ENCODE results near the gene PKNOX2. TPM values are rescaled to one million over a fixed set of nuclear protein-coding genes. Genes with fewer than 3 reads are reported as not detected.

PKNOX2 gene
- total RNA-seq, 1 experiment from 2014 or later, result not detected

- Histone ChIP-seq H3K36me3 (ENCODE audit: control insufficient read depth, insufficient read depth, low read length) (no peaks in the 10 kb centered on the region), H3K27me3 (replicated peaks; ENCODE audit: control insufficient read depth, insufficient read depth, low read length) (peaks cover 2% of the 10 kb centered on the region), H3K4me3 (ENCODE audit: low read depth, low read length) (no peak overlapping the region), H3K9me3 (no peaks in the 10 kb centered on the region), H3K4me1 (0 out of 2 replicates have a peak, but pooled peaks cover 3% of the 10 kb centered on the region)
- POLR2A ChIA-PET, result no interaction called here
- no TSS peak for BruUV-seq (replicated peaks)
- CTCF ChIA-PET, result no interaction called here
- H3K4me1 Mint-ChIP-seq (ENCODE audit: low read depth, unreplicated experiment), result peaks cover 7% of the 10 kb centered on the region
- no peak for TF ChIP-seq CTCF (IDR thresholded peaks at IDR 0.05; ENCODE audit: insufficient read depth in 1 of 2, low read depth in 1 of 2, low read length in 1 of 2, severe bottlenecking in 1 of 2, unreplicated experiment in 1 of 2)
- H3K27ac Mint-ChIP-seq (ENCODE audit: unreplicated experiment), result no peak overlapping the region
- no peaks in the 10 kb centered on the region for H3K9me3 Mint-ChIP-seq (ENCODE audit: unreplicated experiment)
- intact Hi-C loops (cut with micrococcal nuclease; ENCODE audit: unreplicated experiment), result no loop called here
- DNase-seq, result peak in 1 of 2 experiments; percentile 14
- H3K4me3 Mint-ChIP-seq (ENCODE audit: unreplicated experiment), result no peak overlapping the region
- no peaks in the 10 kb centered on the region for H3K36me3 Mint-ChIP-seq (ENCODE audit: insufficient read depth, unreplicated experiment)
- H3K27me3 Mint-ChIP-seq (ENCODE audit: insufficient read depth, unreplicated experiment), result peaks cover 26% of the 10 kb centered on the region
These were observed 278.4 kb downstream of the PKNOX2 start for GRCh38 chr11:125442946-125443345.

- POLR2A ChIA-PET, result no interaction called here
These were observed 279.3 kb downstream of the PKNOX2 start for GRCh38 chr11:125443767-125444311.

GRCh38 chr11:125445731-125446130, 281.2 kb downstream of the PKNOX2 start:
- no peaks in the 10 kb centered on the region for H3K9me3 Mint-ChIP-seq (ENCODE audit: unreplicated experiment)
- peaks cover 10% of the 10 kb centered on the region for H3K27me3 Mint-ChIP-seq (ENCODE audit: insufficient read depth, unreplicated experiment)
- Histone ChIP-seq H3K27me3 (replicated peaks; ENCODE audit: control insufficient read depth, insufficient read depth, low read length) (peaks cover 2% of the 10 kb centered on the region), H3K4me1 (0 out of 2 replicates have a peak, but pooled peaks cover 3% of the 10 kb centered on the region), H3K4me3 (ENCODE audit: low read depth, low read length) (no peak overlapping the region), H3K9me3 (no peaks in the 10 kb centered on the region; the same call in 1 of the 2 replicates), H3K36me3 (ENCODE audit: control insufficient read depth, insufficient read depth, low read length) (no peaks in the 10 kb centered on the region)
- no peaks in the 10 kb centered on the region for H3K36me3 Mint-ChIP-seq (ENCODE audit: insufficient read depth, unreplicated experiment)
- H3K4me3 Mint-ChIP-seq (ENCODE audit: unreplicated experiment), result no peak overlapping the region
- TF ChIP-seq CTCF (IDR thresholded peaks at IDR 0.05; ENCODE audit: insufficient read depth in 1 of 2, low read depth in 1 of 2, low read length in 1 of 2, severe bottlenecking in 1 of 2, unreplicated experiment in 1 of 2), result no peak
- POLR2A ChIA-PET, result interaction anchor here (0.5 kb wide), 1 partner anchor 186 kb away, joined by 5 read pairs; no protein-coding TSS in a partner anchor
- CTCF ChIA-PET, result interaction anchor here (0.5 to 1.0 kb wide), 2 partner anchors 8 to 609 kb away, joined by 3 to 4 read pairs; no protein-coding TSS in a partner anchor
- intact Hi-C loops (cut with micrococcal nuclease; ENCODE audit: unreplicated experiment), result no loop called here
- H3K27ac Mint-ChIP-seq (ENCODE audit: unreplicated experiment), result no peak overlapping the region
- H3K4me1 Mint-ChIP-seq (ENCODE audit: low read depth, unreplicated experiment), result peaks cover 7% of the 10 kb centered on the region
- BruUV-seq (replicated peaks), result no TSS peak
- peak in 1 of 2 experiments; percentile 31 for DNase-seq

More at GRCh38 chr11:125443767-125444311, 279.3 kb downstream of the PKNOX2 start:
- Mint-ChIP-seq H3K9me3 (ENCODE audit: unreplicated experiment) (no peaks in the 10 kb centered on the region), H3K4me3 (ENCODE audit: unreplicated experiment) (no peak overlapping the region), H3K4me1 (ENCODE audit: low read depth, unreplicated experiment) (peaks cover 7% of the 10 kb centered on the region), H3K27ac (ENCODE audit: unreplicated experiment) (no peak overlapping the region), H3K36me3 (ENCODE audit: insufficient read depth, unreplicated experiment) (no peaks in the 10 kb centered on the region), H3K27me3 (ENCODE audit: insufficient read depth, unreplicated experiment) (peaks cover 20% of the 10 kb centered on the region)
- Histone ChIP-seq H3K9me3 (no peaks in the 10 kb centered on the region), H3K4me1 (0 out of 2 replicates have a peak, but pooled peaks cover 3% of the 10 kb centered on the region), H3K4me3 (ENCODE audit: low read depth, low read length) (no peak overlapping the region), H3K36me3 (ENCODE audit: control insufficient read depth, insufficient read depth, low read length) (no peaks in the 10 kb centered on the region), H3K27me3 (replicated peaks; ENCODE audit: control insufficient read depth, insufficient read depth, low read length) (peaks cover 2% of the 10 kb centered on the region)
- intact Hi-C loops (cut with micrococcal nuclease; ENCODE audit: unreplicated experiment), result no loop called here
- TF ChIP-seq CTCF (IDR thresholded peaks at IDR 0.05; ENCODE audit: insufficient read depth in 1 of 2, low read depth in 1 of 2, low read length in 1 of 2, severe bottlenecking in 1 of 2, unreplicated experiment in 1 of 2), result no peak
- no TSS peak for BruUV-seq (replicated peaks)
- peak in 1 of 2 experiments; percentile 26 for DNase-seq
- CTCF ChIA-PET, result no interaction called here

Data from Caco-2 (cell line).